Activated T-cell treated with anti-CD3 and anti-CD28 coated beads, Interleukin-2, amount 50 U/mL, for 48 hours (primary cell): ENCODE measurements around the gene KCNQ2.

Experiments
- DNase-seq, 2 experiments: peaks; one replicate each; pipeline ENCODE4 v3.0.0-alpha.2; 2020

KCNQ2 gene

GRCh38 chr20:63451821-63452220 is 20.6 kb downstream of the KCNQ2 start:
- no peak for DNase-seq

GRCh38 chr20:63449796-63450730 is 22.4 kb downstream of the KCNQ2 start:
- no peak for DNase-seq

- DNase-seq: no peak
Measured at GRCh38 chr20:63449025-63449424, 23.4 kb downstream of the KCNQ2 start.

DNA sequence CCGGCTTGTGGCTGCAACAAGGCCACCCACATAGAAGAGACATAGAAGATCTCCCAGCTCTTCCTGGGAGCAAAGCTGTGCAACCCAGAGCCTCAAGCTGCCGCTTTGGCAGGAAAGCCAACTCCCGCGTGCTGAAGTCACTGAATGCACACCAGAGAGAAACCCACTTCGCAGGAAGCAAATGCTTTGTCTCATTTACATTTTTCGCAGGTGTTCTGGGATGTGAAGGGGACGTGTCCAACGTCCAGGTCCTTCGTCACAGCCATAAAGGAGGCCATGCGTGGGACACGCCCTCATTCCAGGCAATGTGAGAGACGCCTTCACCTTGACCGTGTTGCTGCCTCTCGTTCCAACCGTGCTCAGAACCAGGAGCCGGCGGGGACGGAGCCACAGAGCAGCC is 24.4 kb downstream of the KCNQ2 start:
- no peak for DNase-seq

GRCh38 chr20:63447320-63447719 is 25.1 kb downstream of the KCNQ2 start:
- DNase-seq: no peak

GRCh38 chr20:63446216-63447024 is 26.0 kb downstream of the KCNQ2 start:
- no peak for DNase-seq

- no peak for DNase-seq
Measured at GRCh38 chr20:63445075-63445734, 27.2 kb downstream of the KCNQ2 start.

- no peak for DNase-seq
Measured at GRCh38 chr20:63444548-63444947, 27.9 kb downstream of the KCNQ2 start.

DNA sequence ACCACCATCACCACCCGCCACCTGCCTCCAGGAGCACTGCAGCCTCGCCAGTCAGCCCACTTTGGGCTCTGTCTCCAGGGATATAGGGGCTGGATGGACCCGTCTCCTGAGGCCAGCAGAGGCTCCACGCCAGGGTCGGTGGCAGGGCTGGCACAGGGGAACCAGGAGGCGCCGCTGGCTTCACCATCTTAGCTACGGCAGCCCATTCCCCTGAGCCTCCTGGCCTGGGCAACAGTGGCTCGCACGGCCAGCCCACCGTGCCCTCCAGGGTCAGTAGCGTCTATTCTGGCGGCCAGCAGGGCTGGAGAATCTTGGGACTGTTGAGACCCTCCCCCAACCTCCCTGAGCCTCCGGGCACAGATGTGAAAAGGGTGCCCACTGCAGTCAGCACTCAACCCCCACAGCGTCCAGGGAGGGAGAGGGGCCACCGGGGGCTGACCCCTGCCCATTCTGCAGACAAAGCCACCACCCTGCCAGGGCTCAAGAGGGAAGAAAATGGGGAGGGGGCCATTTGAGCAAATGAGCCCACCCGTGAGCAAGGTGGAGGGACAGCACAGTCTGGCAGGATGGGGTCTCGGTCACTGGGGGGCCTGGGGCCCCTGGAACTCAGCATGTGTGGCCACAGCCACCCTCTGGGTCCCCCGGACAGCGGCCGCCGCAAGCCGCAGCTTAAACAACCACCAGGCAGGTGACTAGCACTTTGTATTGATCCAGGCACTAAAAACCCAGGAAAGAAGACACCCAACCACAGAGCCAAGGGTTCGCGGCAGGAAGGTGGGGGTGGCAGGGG is 28.7 kb downstream of the KCNQ2 start:
- DNase-seq: no peak

DNA sequence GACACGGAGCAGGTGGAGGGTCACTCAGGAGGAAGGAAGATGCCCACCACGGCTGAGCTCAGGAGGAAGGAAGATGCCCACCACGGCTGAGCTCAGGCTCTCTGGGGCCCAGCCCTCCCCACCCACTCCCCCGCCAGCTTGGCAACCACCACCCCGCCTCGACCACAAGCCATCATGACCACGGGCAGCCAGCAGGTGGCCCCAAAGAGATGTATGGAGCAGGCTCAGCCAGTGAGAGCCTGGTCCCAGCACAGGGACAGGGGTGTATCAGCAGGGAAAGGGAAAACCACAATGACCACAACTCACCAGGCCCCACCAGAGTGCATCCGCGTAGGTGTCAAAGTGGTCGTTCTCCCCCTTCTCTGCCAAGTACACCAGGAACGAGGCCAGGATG is 30.4 kb downstream of the KCNQ2 start:
- peak; percentile 78 to 82 for DNase-seq

- DNase-seq: peak; percentile 51 to 58
Measured at GRCh38 chr20:63441136-63442099, 31.0 kb downstream of the KCNQ2 start.

GRCh38 chr20:63440366-63440955 is 32.0 kb downstream of the KCNQ2 start:
- no peak for DNase-seq

DNA sequence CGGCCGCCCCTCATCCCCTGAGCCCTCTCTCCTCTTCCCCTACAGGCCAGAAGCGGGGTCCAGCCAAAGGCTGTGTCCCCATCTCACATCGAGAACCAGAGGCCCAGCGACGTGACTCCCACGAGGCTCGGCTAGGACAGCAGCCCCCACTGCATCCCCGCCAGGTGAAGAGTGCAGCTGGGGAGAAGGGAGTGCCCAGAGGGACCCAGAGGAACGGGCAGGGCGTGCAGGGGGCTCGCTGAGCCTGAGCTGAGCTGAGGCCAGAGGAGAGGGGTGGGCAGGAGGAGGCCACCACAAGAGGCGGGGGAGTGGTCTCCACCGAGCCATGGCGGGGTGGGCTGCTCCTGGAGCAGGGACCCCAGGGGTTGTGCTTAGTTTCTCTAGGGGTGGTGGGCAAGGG is 32.6 kb downstream of the KCNQ2 start:
- DNase-seq: no peak

GRCh38 chr20:63438121-63438520 is 34.3 kb downstream of the KCNQ2 start:
- no peak for DNase-seq

DNA sequence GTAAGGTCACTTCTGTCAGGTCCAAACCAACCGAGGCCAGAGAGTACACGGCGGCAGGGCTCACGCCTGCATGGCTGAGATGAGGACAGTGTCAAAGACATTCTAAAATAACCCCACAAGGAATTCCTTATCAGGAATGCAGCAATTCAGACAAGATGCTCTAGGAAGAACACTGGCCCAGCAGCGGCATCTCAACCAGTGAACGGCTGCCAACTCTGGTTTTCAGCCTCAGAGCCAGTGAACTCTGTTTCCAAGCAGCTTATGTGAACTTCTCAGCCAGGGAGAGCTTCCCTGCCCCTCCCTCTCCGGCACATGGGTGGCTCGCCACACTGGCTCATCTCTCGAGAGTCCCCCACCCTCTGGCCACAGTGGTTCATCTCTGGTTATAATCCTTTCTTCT is 36.9 kb downstream of the KCNQ2 start:
- no peak for DNase-seq

GRCh38 chr20:63434599-63435378 is 37.7 kb downstream of the KCNQ2 start:
- DNase-seq: peak; percentile 83 to 88

GRCh38 chr20:63433756-63434531 is 38.5 kb downstream of the KCNQ2 start:
- peak in 1 of 2 experiments; percentile 26 for DNase-seq

DNA sequence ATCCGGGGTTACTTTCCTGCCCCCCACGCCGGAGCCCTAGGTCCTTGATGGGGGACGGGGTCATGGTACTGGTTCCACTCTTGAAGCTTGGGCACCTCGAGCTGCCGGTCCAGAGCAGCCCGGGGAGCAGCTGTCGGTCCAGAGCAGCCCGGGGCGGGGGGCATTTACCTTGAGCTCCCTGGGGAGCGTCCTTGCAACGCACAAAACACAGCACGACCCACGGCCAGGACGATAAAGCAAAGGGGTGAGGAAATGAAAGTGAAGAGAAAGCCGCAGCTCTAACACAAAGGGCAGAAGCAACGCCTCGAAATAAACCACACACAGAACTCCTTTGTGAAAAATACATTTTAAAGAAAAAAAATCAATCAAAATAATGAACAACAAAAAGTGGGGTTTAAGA is 39.1 kb downstream of the KCNQ2 start:
- no peak for DNase-seq
